ENCODE results near the gene LRSAM1.

Gene LRSAM1

DNA sequence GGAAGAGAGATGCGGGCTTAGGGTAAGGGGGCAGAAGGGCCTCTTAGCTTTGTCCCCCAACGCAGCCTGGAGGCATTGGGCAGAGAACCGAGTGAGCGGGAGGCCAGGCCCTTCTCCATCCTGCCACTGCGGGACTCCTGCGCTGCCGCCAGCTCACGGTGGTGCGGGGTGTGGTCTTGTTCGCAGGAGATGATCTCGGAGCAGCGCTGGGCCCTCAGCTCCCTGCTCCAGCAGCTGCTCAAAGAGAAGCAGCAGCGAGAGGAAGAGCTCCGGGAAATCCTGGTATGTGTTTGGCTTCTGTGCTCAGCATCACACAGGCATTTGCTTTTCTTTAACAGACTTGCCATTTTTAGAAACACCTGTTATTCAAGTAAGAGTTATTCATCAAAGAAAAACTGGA lies 41.3 kb downstream of the LRSAM1 start:
- Histone ChIP-seq H3K27ac (no peak overlapping the region), H3K36me3 (ENCODE audit: insufficient read depth, low read length) (no peaks in the 10 kb centered on the region)

DNA sequence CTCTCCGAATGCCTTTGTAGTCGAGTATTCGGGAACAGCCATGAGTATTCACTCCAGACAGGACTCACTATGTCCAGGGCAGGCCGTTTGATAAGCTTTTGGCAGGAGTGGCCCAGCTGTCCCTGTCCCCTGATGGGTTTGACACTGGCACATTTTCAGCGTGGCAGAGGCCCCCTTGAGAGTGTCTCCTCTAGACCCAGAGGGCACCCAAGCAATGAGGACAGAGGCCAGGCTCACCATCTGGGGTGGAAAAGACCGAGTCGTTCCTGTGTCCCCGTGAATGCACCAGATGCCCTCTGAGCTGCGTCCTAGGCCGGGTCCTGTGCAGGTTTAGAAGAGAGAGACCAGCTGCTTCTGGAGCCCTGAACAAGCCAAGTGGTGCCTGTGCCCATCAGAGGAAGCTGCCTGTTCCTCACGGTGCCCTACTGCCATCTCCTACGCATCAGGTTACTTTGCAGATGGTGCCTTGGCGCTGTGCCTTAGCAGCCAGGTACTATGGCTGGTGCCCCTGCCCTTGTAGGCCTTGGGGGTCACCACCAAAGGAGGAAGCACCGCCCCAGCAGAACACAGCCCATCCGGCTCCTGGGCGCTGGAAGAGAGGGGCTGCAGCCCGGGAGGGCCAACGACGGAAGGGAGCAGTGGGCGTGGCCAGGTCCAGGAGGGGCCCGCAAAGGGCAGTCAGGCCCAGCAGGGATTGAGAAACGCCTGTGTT lies 42.4 kb downstream of the LRSAM1 start:
- Histone ChIP-seq H3K4me3 (no peak overlapping the region), H3K36me3 (ENCODE audit: insufficient read depth, low read length) (no peaks in the 10 kb centered on the region), H3K9me3 (ENCODE audit: low read depth, low read length) (no peaks in the 10 kb centered on the region), H3K9ac (ENCODE audit: insufficient read length) (no peak overlapping the region), H3K27ac (no peak overlapping the region)
- no peak for DNase-seq (ENCODE audit: low read depth, low spot score)
- TF ChIP-seq EZH2 (IDR thresholded peaks at IDR 0.05) (no peak), FOXP2 (optimal IDR thresholded peaks at IDR 0.05; ENCODE audit: control extremely low read depth, extremely low read length, insufficient read depth) (no peak), POLR2AphosphoS5 (IDR thresholded peaks at IDR 0.05; ENCODE audit: borderline replicate concordance, low read depth, low read length) (no peak)

More for the DNA sequence above, 41.3 kb downstream of the LRSAM1 start:
- no peak overlapping the region for H3K4me3 ChIP-seq
- no peak for TF ChIP-seq FOXP2 (optimal IDR thresholded peaks at IDR 0.05; ENCODE audit: control extremely low read depth, extremely low read length, insufficient read depth)
- TF ChIP-seq POLR2AphosphoS5 (IDR thresholded peaks at IDR 0.05; ENCODE audit: borderline replicate concordance, low read depth, low read length): no peak
- no peak for TF ChIP-seq EZH2 (IDR thresholded peaks at IDR 0.05)
- H3K9me3 ChIP-seq (ENCODE audit: low read depth, low read length): no peaks in the 10 kb centered on the region
- H3K9ac ChIP-seq (ENCODE audit: insufficient read length): no peak overlapping the region
- DNase-seq (ENCODE audit: low read depth, low spot score): no peak

DNA sequence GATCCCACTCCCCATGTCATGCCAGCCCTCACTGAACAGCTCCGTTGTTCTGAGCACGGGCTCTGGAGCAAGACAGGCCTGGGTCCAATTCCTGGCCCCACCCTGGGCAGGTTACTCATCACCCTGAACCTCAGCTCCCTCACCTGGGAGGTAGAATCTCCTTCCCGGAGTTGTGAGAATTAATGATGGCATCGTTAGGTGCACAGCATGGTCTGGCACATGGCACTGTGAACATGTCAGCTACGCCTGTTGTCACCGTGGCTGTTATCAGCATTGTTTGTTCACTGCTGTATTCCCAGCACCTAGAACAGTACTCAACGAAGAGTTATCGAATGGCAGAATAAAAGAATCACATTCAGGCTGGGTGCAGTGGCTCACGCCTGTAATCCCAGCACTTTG lies 43.0 kb downstream of the LRSAM1 start:
- DNase-seq (ENCODE audit: low read depth, low spot score): no peak

DNA sequence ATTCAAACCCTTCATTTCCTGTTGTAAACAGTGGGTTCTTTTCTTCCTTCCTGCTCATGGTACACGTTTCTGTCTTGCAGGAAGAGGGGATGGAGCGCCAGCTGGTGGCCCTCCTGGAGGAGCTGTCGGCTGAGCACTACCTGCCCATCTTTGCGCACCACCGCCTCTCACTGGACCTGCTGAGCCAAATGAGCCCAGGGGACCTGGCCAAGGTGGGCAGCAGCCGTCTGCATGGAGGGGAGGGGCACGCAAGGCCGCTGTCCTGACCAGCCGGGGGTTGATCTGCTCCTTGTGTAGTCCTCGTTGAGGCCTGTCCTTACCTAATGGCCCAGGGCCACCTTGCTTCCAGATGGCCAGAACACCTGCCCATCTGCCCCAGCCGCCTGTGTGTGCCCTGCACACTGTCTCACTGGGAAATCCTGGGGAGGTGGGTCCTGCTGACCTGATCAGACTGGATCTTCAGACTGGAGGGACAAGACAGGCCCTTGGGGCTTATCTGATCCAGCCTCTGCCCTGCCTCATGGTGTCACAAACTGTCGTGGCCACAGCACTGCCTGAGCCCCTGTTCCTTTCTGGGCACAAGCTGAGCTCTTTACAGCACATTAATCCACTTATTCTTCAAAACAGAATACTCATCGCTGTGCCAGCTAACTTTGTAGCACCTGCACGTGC lies 44.7 kb downstream of the LRSAM1 start:
- no peak for DNase-seq (ENCODE audit: low read depth, low spot score)
- TF ChIP-seq FOXP2 (optimal IDR thresholded peaks at IDR 0.05; ENCODE audit: control extremely low read depth, extremely low read length, insufficient read depth) (no peak), POLR2AphosphoS5 (IDR thresholded peaks at IDR 0.05; ENCODE audit: borderline replicate concordance, low read depth, low read length) (no peak), EZH2 (IDR thresholded peaks at IDR 0.05) (no peak)
- Histone ChIP-seq H3K36me3 (ENCODE audit: insufficient read depth, low read length) (no peaks in the 10 kb centered on the region), H3K4me3 (no peak overlapping the region), H3K9me3 (ENCODE audit: low read depth, low read length) (no peaks in the 10 kb centered on the region), H3K27ac (no peak overlapping the region), H3K9ac (ENCODE audit: insufficient read length) (no peak overlapping the region)

More for the DNA sequence above, 43.0 kb downstream of the LRSAM1 start:
- no peaks in the 10 kb centered on the region for H3K36me3 ChIP-seq (ENCODE audit: insufficient read depth, low read length)
- no peak overlapping the region for H3K9ac ChIP-seq (ENCODE audit: insufficient read length)
- no peak for TF ChIP-seq POLR2AphosphoS5 (IDR thresholded peaks at IDR 0.05; ENCODE audit: borderline replicate concordance, low read depth, low read length)
- no peak overlapping the region for H3K4me3 ChIP-seq
- no peak overlapping the region for H3K27ac ChIP-seq
- H3K9me3 ChIP-seq (ENCODE audit: low read depth, low read length): no peaks in the 10 kb centered on the region

DNA sequence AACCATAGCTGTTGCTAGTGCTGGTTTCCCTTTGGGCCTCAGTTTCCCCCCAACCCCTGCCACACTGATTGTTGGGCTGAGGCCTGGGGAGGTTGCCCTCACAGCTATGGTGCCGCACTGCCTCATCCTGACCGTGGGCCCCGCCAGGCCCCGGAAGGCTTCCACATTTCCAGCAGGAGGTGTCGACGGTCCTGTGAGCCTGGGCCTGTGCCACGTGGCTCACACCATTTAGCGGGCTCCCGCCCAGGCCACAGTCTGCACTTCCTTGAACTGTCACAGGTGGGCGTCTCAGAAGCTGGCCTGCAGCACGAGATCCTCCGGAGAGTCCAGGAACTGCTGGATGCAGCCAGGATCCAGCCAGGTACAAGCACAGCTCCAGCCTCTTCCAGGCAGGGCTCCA lies 45.7 kb downstream of the LRSAM1 start:
- Histone ChIP-seq H3K27ac (no peak overlapping the region), H3K9ac (ENCODE audit: insufficient read length) (no peak overlapping the region)

DNA sequence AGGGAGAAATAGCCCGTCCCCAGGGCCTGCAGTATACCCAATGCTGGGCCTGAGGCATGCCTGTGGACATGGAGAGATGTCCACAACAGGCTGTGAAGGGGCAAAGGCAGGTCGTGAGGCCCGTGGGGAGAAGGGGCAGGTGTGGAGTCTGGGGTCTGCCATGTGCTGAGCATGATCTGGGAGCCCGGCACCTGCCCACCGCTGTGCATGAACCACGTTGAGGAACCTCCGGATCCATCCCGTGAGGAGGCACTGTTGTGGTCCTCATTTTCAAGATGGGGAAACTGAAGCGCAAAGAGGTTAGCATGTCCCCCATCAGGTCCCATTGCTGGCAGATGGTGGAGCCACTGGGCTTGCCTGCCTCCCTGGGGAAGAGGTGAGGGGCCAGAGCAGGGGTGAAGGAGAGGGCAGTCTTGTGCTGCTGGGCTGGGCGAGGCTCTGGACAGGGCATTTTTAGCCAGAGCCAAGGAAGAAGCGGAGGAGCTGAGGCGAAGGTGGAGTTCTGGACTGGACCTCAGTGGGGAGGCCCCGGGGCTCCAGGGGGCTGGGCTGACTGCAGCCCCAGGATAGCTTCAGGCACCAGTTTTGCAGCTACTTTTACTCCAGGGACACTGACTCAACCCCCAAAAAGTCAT lies 46.5 kb downstream of the LRSAM1 start:
- Histone ChIP-seq H3K9me3 (ENCODE audit: low read depth, low read length) (no peaks in the 10 kb centered on the region), H3K36me3 (ENCODE audit: insufficient read depth, low read length) (no peaks in the 10 kb centered on the region), H3K4me3 (no peak overlapping the region), H3K9ac (ENCODE audit: insufficient read length) (no peak overlapping the region), H3K27ac (no peak overlapping the region)
- TF ChIP-seq EZH2 (IDR thresholded peaks at IDR 0.05): no peak
- DNase-seq (ENCODE audit: low read depth, low spot score): no peak

More for the DNA sequence above, 45.7 kb downstream of the LRSAM1 start:
- Histone ChIP-seq H3K4me3 (no peak overlapping the region), H3K36me3 (ENCODE audit: insufficient read depth, low read length) (no peaks in the 10 kb centered on the region), H3K9me3 (ENCODE audit: low read depth, low read length) (no peaks in the 10 kb centered on the region)
- DNase-seq (ENCODE audit: low read depth, low spot score): no peak
- no peak for TF ChIP-seq POLR2AphosphoS5 (IDR thresholded peaks at IDR 0.05; ENCODE audit: borderline replicate concordance, low read depth, low read length)
- no peak for TF ChIP-seq FOXP2 (optimal IDR thresholded peaks at IDR 0.05; ENCODE audit: control extremely low read depth, extremely low read length, insufficient read depth)
- no peak for TF ChIP-seq EZH2 (IDR thresholded peaks at IDR 0.05)

DNA sequence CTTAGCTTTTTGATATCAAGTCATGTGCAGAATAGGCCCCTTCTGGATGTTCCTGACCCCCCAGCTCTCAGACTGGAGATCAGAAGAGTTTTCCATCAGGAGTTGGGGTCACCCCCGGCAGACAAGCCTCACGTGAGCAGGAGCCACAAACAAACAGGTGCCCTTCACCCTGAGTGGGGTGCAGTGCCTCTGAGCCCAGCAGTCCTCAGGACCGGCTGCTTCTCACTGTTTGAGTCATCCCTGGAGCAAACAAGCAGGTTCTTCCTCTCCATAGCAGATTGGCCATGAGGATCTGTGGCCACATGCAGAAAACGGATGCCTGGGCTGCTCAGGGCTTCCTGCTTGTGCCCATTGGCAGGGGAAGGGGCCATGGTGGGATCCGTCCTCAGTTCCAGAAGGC lies 47.0 kb downstream of the LRSAM1 start:
- Histone ChIP-seq H3K27ac (no peak overlapping the region), H3K4me3 (no peak overlapping the region), H3K9ac (ENCODE audit: insufficient read length) (no peak overlapping the region), H3K36me3 (ENCODE audit: insufficient read depth, low read length) (no peaks in the 10 kb centered on the region), H3K9me3 (ENCODE audit: low read depth, low read length) (no peaks in the 10 kb centered on the region)
- TF ChIP-seq FOXP2 (optimal IDR thresholded peaks at IDR 0.05; ENCODE audit: control extremely low read depth, extremely low read length, insufficient read depth) (no peak), POLR2AphosphoS5 (IDR thresholded peaks at IDR 0.05; ENCODE audit: borderline replicate concordance, low read depth, low read length) (no peak), EZH2 (IDR thresholded peaks at IDR 0.05) (no peak)
- DNase-seq (ENCODE audit: low read depth, low spot score): no peak

DNA sequence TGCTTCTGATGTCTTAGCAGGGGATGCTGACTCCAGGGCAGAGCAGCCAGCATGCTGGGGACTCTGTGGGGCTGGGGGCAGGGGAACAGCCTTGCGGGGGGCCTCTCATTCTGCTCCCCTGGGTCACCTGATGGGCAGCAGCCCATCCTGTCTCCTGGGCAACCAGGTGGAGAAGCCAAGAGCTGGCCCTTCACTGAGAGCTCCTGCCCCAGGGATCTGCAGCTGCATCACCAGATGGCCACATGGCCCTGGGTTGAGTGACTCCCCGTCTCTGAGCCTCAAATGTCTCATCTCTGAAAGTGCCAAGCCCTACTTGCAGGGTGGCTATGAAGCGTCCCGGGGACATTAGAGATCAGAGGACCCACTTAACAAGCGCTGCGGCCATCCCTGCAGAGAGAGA lies 49.1 kb downstream of the LRSAM1 start:
- H3K36me3 ChIP-seq (ENCODE audit: insufficient read depth, low read length): no peaks in the 10 kb centered on the region
- no peak for TF ChIP-seq FOXP2 (optimal IDR thresholded peaks at IDR 0.05; ENCODE audit: control extremely low read depth, extremely low read length, insufficient read depth)
- TF ChIP-seq EZH2 (IDR thresholded peaks at IDR 0.05): no peak
- no peak for TF ChIP-seq POLR2AphosphoS5 (IDR thresholded peaks at IDR 0.05; ENCODE audit: borderline replicate concordance, low read depth, low read length)

More for the DNA sequence above, 49.1 kb downstream of the LRSAM1 start:
- no peak overlapping the region for H3K9ac ChIP-seq (ENCODE audit: insufficient read length)
- no peak for DNase-seq (ENCODE audit: low read depth, low spot score)
- H3K9me3 ChIP-seq (ENCODE audit: low read depth, low read length): no peaks in the 10 kb centered on the region
- H3K4me3 ChIP-seq: no peak overlapping the region
- no peak overlapping the region for H3K27ac ChIP-seq

All from SK-N-MC (cell line).